Right lobe of liver (tissue), 6 donors: Measurements from ENCODE around the gene CDK17. TPM values are rescaled to one million over a fixed set of nuclear protein-coding genes. Genes with fewer than 3 reads are reported as not detected.
A peak's percentile ranks its signal among the peaks of the same experiment; 100 is the strongest.

ENCODE experiments used
- ATAC-seq, 4 donors: fragments of 200-7000 bp; cut with Tn5 transposase; one replicate each; pipeline ENCODE4 v1.9.1; 2020; ENCODE audit warnings: mild to moderate bottlenecking in 4 of 4, moderate library complexity in 4 of 4
- DNase-seq, 3 donors: peaks; one replicate each; pipeline ENCODE4 v3.0.0-alpha.2; 2020
- H3K27ac ChIP-seq, 3 donors: fragments of 200-600 bp; one replicate each; pipeline ENCODE4 v1.8.0; 2022
- H3K27me3 ChIP-seq, 2 donors: fragments of 200-600 bp; one replicate each; pipeline ENCODE4 v1.8.0; 2022
- H3K36me3 ChIP-seq, 4 donors: fragments of 200-600 bp; sonication (generic) in 1 of 4; one replicate each; pipeline versions ENCODE4 v1.5.1 to v1.8.0; 2017 to 2022; ENCODE audit warnings: control low read depth in 1 of 4
- H3K4me1 ChIP-seq, 4 donors: fragments of 200-600 bp; sonication (generic) in 1 of 4; one replicate each; pipeline versions ENCODE4 v1.5.1 to v1.8.0; 2017 to 2022; ENCODE audit warnings: control low read depth in 1 of 4
- H3K4me3 ChIP-seq, 3 donors: fragments of 200-600 bp; one replicate each; pipeline ENCODE4 v1.8.0; 2022
- H3K9me3 ChIP-seq, 4 donors: fragments of 200-600 bp; sonication (generic) in 1 of 4; one replicate each; pipeline versions ENCODE4 v1.5.1 to v1.8.0; 2017 to 2022; ENCODE audit warnings: control low read depth in 1 of 4
- CTCF ChIP-seq, 4 donors: fragments of 200-600 bp in 3 of 4; fragments of 450-650 bp in 1 of 4; IDR thresholded peaks; one replicate each; pipeline versions ENCODE4 v1.5.1 to v1.8.0; 2016 to 2022; ENCODE audit warnings: antibody characterized with exemption in 4 of 4, mild to moderate bottlenecking in 2 of 4
- POLR2A ChIP-seq: fragments of 450-650 bp; IDR thresholded peaks from one replicate; pipeline ENCODE4 v1.6.1; 2017; ENCODE audit warnings: antibody characterized with exemption, mild to moderate bottlenecking
- WGBS: methylation state at CpG from one replicate; pipeline ENCODE4 v1.1.6; 2018; ENCODE audit warnings: low coverage, low lambda C conversion rate; ENCODE audit not compliant: insufficient coverage; ENCODE audit errors: missing lambda C conversion rate; 5-methylcytosine and 5-hydroxymethylcytosine counted together
- intact Hi-C, 2 donors: fragments of 100-400 bp; cut with DNase I; formaldehyde crosslinking; loops; one replicate each; pipeline versions ENCODE4 v1.11.2 to v1.14.1; 2022
- total RNA-seq, 6 experiments: library from RNA; depleted of rRNA in 2 of 6; stranded (reverse); fragments of >200 nt in 2 of 6; fragmentation: NEBNext Ultra II Directional in 3 of 6; extraction: Animal tissue kit (Norgen Biotek cat#: 25700) in 3 of 6; gene quantifications; one replicate each; pipeline versions ENCODE4 v1.1.0 to v1.2.4, GENCODE V29; 2016 to 2023
- donor health status: DM: no; HTN: yes; CAD: no.
- donor health status: DM: no; HTN: no; CAD: no.
- donor health status: DM: no; HTN: no; CAD: no.
- donor health status: DM: no; HTN: yes; CAD: no.
- donor health status: DM: no; HTN: yes; CAD: no.

Gene CDK17
- total RNA-seq, 6 experiments from 2014 or later, result 8.9 to 16.1 (median 13.7) TPM

DNA sequence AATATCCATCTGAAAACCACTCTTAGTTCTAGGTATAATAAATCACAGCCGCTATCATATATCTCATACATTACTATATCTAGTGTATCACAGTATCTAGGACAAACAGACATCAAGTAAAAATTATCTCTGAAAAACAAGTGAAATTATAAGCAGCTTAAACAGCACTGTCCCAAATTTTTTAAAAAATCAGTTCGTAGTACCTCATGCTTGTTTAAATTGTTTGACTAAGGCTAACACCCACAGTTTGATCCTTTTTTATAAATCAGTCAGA is 33.9 kb downstream of the CDK17 start:
- no peak for TF ChIP-seq POLR2A
- no peak for TF ChIP-seq CTCF (IDR thresholded peaks at IDR 0.05)
- H3K9me3 ChIP-seq, result no peaks in the 10 kb centered on the region
- no peak for DNase-seq
- no peaks in the 10 kb centered on the region for H3K27me3 ChIP-seq
- no peaks in the 10 kb centered on the region for H3K36me3 ChIP-seq
- ATAC-seq, result no peak
- H3K27ac ChIP-seq, result no peak overlapping the region
- intact Hi-C loops, result no loop called here
- no peak overlapping the region for H3K4me3 ChIP-seq
- WGBS, result 85% methylated on average over 2 of the region's 2 CpGs
- peaks cover 0 to 15% (median 6%) of the 10 kb centered on the region in 4 donors for H3K4me1 ChIP-seq

- no peaks in the 10 kb centered on the region for H3K27me3 ChIP-seq
- WGBS, result 49% methylated on average over 2 of the region's 2 CpGs
- intact Hi-C loops, result no loop called here
- no peaks in the 10 kb centered on the region for H3K36me3 ChIP-seq
- no peak overlapping the region for H3K27ac ChIP-seq
- no peak for DNase-seq
- H3K4me1 ChIP-seq, result peaks cover 0 to 20% (median 6%) of the 10 kb centered on the region in 4 donors
- H3K4me3 ChIP-seq, result no peak overlapping the region
- ATAC-seq, result no peak
- no peak for TF ChIP-seq CTCF (IDR thresholded peaks at IDR 0.05)
- no peak for TF ChIP-seq POLR2A
- H3K9me3 ChIP-seq, result no peaks in the 10 kb centered on the region
Observed at GRCh38 chr12:96365604-96366380, 34.4 kb downstream of the CDK17 start.

- DNase-seq (no peak), ATAC-seq (no peak)
- no peaks in the 10 kb centered on the region for H3K27me3 ChIP-seq
- H3K27ac ChIP-seq, result no peak overlapping the region
- no peak overlapping the region for H3K4me3 ChIP-seq
- intact Hi-C loops, result no loop called here
- no peak for TF ChIP-seq POLR2A
- no peak for TF ChIP-seq CTCF (IDR thresholded peaks at IDR 0.05)
- 91% methylated on average over 3 of the region's 3 CpGs for WGBS
- H3K4me1 ChIP-seq, result peaks cover 0 to 21% (median 6%) of the 10 kb centered on the region in 4 donors
- no peaks in the 10 kb centered on the region for H3K36me3 ChIP-seq
- H3K9me3 ChIP-seq, result no peaks in the 10 kb centered on the region
Observed at GRCh38 chr12:96364092-96364700, 36.0 kb downstream of the CDK17 start.

- Histone ChIP-seq H3K27ac (no peak overlapping the region), H3K27me3 (no peaks in the 10 kb centered on the region), H3K9me3 (no peaks in the 10 kb centered on the region), H3K36me3 (no peaks in the 10 kb centered on the region), H3K4me1 (peaks cover 0 to 11% (median 0%) of the 10 kb centered on the region in 4 donors), H3K4me3 (no peak overlapping the region)
- WGBS, result 65% methylated on average over 4 of the region's 4 CpGs
- TF ChIP-seq CTCF (IDR thresholded peaks at IDR 0.05), result no peak
- no peak for TF ChIP-seq POLR2A
- ATAC-seq (peak in 1 of 4 donors; percentile 32), DNase-seq (no peak)
- intact Hi-C loops, result no loop called here
Observed at GRCh38 chr12:96361074-96361473, 39.2 kb downstream of the CDK17 start.
